CD4-positive, alpha-beta T cell treated with Interleukin-21 for 1 hour (primary cell): Measurements from ENCODE around the gene PLEKHA5.
A peak's percentile ranks its signal among the peaks of the same experiment; 100 is the strongest.
"Not testable (repeated sequence)": the region's sequence is repeated elsewhere in the genome, so short reads cannot be mapped to it uniquely, and the experiment has no call there.

Source experiments
- DNase-seq: peaks from one replicate; pipeline ENCODE4 v3.0.0-alpha.2; 2020

The PLEKHA5 gene

GRCh38 chr12:19129486-19130223 is at the start of gene PLEKHA5:
Gene PLEKHA5, plus strand, starts transcription at chr12:19129733. Its CDS starts 67 bp downstream, at chr12:19129800.
- DNase-seq = peak; percentile 45

- DNase-seq = no peak
Measured at GRCh38 chr12:19080918-19081317, 48.6 kb upstream of the PLEKHA5 start.

DNA sequence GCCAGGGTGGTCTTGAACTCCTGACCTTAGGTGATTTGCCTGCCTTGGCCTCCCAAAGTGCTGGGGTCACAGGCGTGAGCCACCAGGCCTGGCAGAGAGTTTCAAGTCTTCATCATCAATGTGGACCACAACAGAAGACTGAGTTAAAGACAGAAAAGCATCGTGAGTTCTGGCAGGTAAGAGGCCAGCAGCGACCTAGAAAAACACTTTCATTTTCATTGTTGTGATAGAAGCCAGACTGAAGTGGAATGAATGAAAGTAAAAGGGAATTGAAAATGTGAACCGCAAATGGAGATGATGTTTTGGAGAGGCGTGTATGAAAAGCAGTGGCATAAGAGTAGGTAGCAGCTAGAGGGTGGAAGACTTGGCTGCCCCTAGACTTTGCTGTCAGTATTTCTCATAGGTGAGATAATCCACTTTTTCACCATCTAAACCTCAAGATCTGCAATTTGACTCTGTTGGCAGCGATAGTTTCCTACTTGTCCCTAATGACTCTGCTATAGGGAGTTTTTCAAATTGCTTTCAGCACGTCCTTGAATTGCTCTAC is 47.1 kb upstream of the PLEKHA5 start:
- DNase-seq = no peak

- DNase-seq = no peak
Measured at GRCh38 chr12:19084547-19084946, 45.0 kb upstream of the PLEKHA5 start.

- DNase-seq = no peak
Measured at GRCh38 chr12:19085090-19085489, 44.4 kb upstream of the PLEKHA5 start.

GRCh38 chr12:19088606-19089005 is 40.9 kb upstream of the PLEKHA5 start:
- DNase-seq = no peak

DNA sequence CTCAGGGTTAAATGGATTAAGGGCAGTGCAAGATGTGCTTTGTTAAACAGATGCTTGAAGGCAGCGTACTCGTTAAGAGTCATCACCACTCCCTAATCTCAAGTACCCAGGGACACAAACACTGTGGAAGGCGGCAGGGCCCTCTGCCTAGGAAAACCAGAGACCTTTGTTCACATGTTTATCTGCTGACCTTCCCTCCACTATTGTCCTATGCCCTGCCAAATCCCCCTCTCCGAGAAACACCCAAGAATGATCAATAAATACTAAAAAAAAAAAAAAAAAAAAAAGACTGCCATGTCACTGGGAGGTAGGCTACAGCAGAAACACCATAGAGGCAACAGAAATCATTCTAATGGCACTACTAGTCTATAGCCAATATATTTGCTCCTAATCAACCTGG is 37.1 kb upstream of the PLEKHA5 start:
- DNase-seq = not testable (repeated sequence)

- no peak for DNase-seq
Measured at GRCh38 chr12:19093218-19093617, 36.3 kb upstream of the PLEKHA5 start.

GRCh38 chr12:19095331-19095730 is 34.2 kb upstream of the PLEKHA5 start:
- DNase-seq = no peak

- DNase-seq = no peak
Measured at GRCh38 chr12:19095756-19096480, 33.6 kb upstream of the PLEKHA5 start.

DNA sequence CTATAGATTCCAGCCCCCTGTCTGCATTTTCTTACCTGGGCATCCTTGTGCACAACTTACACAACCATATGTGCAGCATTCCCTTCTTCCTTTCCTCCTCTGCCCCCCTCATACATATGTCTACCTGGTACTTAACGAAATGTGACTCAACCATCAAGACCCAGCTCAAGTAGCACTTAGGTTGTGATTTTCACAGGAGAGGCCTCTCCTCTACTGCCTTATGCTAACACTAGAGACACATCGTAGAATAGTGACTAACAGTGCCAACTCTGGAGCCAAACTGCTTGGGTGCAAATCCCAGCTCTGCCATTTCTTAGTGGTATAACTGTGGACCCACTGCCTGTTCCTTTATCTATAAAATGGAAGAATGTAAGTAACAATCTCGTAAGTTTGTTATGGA is 24.1 kb upstream of the PLEKHA5 start:
- DNase-seq = no peak

DNA sequence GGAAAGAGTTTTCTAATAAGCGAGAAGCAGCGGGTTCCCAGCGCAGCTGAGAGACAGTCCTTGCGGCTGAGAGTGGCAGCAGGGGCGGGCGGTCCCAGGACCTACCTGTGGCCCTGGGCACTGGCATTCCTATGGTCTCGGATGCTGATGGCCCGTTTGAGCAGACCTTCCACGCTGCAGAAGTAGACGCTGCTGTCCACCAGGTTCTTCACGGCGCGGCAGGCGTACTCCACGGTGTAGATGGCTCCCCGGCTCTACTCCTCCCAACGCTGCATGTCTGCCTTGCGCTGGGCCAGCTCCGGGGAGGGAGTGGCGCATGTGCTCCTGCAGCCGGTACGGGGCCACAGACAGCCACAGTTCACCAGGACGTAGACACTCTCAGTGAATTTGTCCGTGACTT is 21.8 kb upstream of the PLEKHA5 start:
- no peak for DNase-seq

DNA sequence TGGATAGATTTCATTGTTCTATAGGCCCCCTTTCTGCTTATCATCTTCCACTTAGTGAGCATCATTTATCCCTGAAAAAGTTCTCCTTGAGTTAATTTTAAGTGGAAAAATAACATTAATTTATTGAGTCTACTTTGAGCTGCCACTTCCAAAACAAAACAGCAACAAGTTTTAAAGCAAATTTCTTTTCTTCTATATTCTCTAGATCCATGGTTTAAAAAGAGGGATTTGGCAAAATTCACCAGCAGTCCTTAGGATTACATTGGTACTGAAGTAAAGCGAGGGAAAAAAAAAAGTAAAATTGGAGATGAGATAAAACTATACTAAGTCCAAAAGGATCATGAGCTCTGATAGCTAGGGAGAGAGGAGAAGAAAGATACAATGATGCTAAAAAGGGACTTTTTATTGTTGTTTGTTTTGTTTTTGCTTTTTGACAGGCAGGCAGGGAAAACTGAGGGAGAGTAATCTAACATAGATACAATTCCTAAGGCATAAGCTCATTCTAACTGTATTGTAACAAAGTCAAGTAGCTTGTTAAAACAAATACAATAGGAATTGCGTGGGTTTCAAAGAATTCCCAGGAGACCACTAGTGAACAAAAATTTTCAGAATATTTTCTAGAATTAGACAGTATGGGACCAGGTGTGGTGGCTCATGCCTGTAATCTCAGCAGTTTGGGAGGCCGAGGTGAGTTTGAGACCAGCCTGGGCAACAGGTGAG is 19.2 kb upstream of the PLEKHA5 start:
- DNase-seq = no peak

GRCh38 chr12:19113464-19113863 is 16.1 kb upstream of the PLEKHA5 start:
- DNase-seq = no peak

- no peak for DNase-seq
Measured at GRCh38 chr12:19115285-19115684, 14.2 kb upstream of the PLEKHA5 start.

- DNase-seq = no peak
Measured at GRCh38 chr12:19119440-19119839, 10.1 kb upstream of the PLEKHA5 start.

- no peak for DNase-seq
Measured at GRCh38 chr12:19120795-19121194, 8.7 kb upstream of the PLEKHA5 start.

DNA sequence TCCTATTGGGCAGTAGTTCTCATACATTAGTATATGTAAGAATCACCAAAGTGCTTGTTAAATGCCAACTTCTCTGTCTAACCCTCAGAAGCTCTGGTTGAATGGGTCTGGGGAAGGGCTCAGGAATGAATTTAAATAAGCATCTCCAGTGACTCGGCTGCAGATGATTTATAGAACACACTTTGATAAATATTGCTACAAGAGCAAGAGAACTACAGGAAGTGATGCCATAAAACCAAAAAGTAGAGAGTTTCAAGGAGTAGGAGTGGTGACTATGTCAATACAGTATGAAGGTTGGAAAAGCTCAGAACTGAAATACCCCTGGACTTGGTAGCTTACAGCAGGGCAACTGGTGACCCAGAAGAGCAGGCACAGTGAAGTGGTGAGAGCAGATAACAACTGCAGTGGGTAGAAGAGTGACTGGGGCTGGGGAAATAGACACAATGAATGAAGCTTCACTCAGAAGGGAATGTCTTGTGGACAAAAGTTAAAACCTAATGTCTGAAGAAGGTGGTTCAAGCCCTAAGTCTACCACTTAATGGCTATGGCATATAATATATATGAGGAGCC is 8.0 kb upstream of the PLEKHA5 start:
- DNase-seq = no peak

GRCh38 chr12:19125325-19125724 is 4.2 kb upstream of the PLEKHA5 start:
- no peak for DNase-seq

- no peak for DNase-seq
Measured at GRCh38 chr12:19127270-19127669, 2.3 kb upstream of the PLEKHA5 start.

GRCh38 chr12:19128485-19128884 is 1.0 kb upstream of the PLEKHA5 start:
- DNase-seq = no peak

GRCh38 chr12:19129122-19129485 is 429 bp upstream of the PLEKHA5 start:
- no peak for DNase-seq
